ENCODE measurements around the gene GTPBP1.

- TF ChIP-seq ZBTB20 (CRISPR knock-in tag; IDR thresholded peaks at IDR 0.05; ENCODE audit: borderline replicate concordance, low read depth) (no peak), THRA (CRISPR knock-in tag; IDR thresholded peaks at IDR 0.05; ENCODE audit: borderline replicate concordance) (no peak), BCL6 (CRISPR knock-in tag; IDR thresholded peaks at IDR 0.05) (no peak), NRL (CRISPR knock-in tag; IDR thresholded peaks at IDR 0.05; ENCODE audit: borderline replicate concordance) (no peak), ZNF615 (CRISPR knock-in tag; IDR thresholded peaks at IDR 0.05; ENCODE audit: borderline replicate concordance) (no peak), ZNF282 (IDR thresholded peaks at IDR 0.05; ENCODE audit: partially characterized antibody) (no peak), RAD21 (CRISPR knock-in tag; IDR thresholded peaks at IDR 0.05) (no peak), SRSF9 (IDR thresholded peaks at IDR 0.05; ENCODE audit: borderline replicate concordance, insufficient read depth, low read depth, low read length, poor library complexity, severe bottlenecking) (no peak), HOXA9 (CRISPR knock-in tag; IDR thresholded peaks at IDR 0.05; ENCODE audit: borderline replicate concordance) (no peak)
Measured at GRCh38 chr22:38715176-38715764, 9.5 kb downstream of the GTPBP1 start.
